ENCODE results near the gene MALRD1.

Gene MALRD1

DNA sequence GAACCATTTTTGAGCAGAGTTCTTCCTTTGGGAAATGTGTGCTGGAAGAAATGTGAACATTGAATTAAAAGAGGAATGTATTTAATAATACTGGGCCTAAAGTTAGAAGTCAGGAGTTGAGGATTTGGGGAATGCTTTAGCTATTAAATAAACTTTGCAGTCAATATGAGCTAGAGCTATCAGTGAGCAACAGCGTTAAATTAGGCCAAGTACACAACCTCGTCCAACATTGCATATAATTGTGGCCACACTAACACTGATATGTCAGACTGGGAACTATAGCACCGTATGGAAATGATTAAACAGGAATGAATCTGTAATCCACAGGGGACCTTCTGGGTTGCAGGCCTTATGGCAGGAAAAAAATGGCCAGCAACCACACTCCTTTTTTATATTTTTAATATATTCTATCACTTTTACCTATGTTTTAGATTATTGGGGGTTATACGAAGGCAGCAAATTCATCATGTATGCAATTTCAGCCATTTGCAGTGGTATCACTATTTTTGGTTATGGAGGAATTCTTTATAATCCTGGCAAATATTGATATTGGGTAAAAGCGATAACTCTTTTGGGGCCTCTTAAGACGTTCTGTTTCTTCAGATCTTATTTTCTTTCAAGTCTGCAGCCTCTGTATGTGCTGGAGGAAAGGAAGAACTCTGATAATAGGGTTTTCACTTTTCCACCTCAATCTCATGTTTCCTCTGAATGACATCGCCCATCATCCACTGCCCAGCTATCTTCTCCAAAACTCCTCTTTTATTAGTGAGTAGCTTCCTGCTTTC lies 531.4 kb downstream of the MALRD1 start:
- no peak for DNase-seq

DNA sequence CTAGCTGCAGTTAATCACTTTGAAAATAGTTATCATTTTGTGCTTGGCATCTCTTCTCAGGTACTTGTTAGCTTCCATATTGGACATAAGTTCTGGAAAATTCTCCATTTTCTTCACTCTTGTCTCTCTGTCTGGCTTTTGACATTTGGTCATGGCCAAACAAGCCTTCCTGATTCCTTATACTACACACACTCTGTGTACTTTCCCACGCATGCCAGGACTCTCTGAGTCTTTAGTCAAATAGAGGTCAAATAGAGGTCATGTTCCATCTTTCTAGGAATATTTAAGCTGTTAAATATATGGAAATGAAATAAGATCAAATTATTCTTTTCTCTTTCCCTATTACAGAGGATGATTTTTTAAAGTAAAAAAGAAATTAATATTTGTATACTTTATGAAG lies 532.1 kb downstream of the MALRD1 start:
- DNase-seq, result no peak

GRCh38 chr10:19588608-19589007 lies 540.0 kb downstream of the MALRD1 start:
- no peak for DNase-seq

GRCh38 chr10:19592276-19592675 lies 543.7 kb downstream of the MALRD1 start:
- no peak for DNase-seq

GRCh38 chr10:19595212-19595845 lies 546.7 kb downstream of the MALRD1 start:
- DNase-seq, result no peak

DNA sequence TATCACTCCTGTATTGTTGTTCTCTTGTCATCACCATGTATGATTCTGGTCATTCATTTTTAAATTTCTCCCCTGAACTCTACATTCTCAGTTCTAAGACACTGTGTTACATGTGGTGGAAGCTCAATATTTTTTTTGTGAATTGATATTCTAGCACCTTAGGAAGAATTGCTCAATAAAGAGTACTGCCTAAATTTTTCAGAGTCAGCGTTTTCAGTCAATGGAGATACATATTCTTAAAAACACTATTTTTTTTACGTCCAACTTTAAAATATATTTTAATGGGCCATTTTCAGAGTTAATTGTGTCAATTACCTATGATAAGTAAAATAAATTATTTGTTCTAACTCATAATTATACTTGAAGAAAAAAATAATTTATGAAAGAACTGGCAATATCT lies 557.2 kb downstream of the MALRD1 start:
- DNase-seq, result no peak

- no peak for DNase-seq
Observed at GRCh38 chr10:19606968-19607367, 558.4 kb downstream of the MALRD1 start.

GRCh38 chr10:19611775-19612174 lies 563.2 kb downstream of the MALRD1 start:
- DNase-seq, result no peak

DNA sequence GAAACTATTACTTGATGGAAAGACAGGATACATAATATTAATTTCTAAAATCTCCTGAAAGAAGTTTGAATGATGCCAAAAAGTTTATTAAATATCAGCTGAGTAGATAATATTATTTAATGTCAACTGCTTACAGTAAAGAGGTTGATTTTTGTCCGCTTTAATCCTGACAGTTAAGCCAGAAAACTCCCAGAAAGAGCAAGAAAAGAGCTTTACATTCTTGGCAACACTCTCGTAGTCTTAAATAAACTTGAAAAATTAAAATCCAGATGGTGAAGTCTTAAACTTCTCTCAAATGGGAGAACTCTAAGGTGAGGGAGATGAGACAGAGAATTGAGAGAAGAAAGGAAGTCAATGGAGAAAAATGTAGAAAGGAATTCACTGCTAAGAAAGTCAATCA lies 568.4 kb downstream of the MALRD1 start:
- no peak for DNase-seq

DNA sequence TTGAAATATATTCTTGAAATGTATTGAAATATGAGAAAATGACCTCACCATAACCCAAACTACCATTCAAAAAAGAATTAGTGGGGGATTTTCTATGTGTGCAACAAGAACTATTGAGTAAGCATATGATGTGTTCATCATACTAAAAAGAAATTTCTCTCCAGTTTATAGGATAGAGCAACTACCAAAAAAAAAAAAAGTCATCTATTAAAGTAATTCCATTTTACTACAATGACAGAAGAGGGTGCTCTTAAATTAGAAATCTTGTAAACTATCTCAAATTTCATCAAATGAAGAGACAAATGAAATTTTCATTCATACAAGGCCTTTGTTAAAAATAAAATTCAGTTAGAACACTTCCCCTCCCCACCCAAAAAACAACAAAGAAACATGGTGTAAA lies 572.2 kb downstream of the MALRD1 start:
- no peak for DNase-seq

GRCh38 chr10:19623321-19623720 lies 574.7 kb downstream of the MALRD1 start:
- no peak for DNase-seq

- DNase-seq, result no peak
Observed at GRCh38 chr10:19626156-19626555, 577.6 kb downstream of the MALRD1 start.

DNA sequence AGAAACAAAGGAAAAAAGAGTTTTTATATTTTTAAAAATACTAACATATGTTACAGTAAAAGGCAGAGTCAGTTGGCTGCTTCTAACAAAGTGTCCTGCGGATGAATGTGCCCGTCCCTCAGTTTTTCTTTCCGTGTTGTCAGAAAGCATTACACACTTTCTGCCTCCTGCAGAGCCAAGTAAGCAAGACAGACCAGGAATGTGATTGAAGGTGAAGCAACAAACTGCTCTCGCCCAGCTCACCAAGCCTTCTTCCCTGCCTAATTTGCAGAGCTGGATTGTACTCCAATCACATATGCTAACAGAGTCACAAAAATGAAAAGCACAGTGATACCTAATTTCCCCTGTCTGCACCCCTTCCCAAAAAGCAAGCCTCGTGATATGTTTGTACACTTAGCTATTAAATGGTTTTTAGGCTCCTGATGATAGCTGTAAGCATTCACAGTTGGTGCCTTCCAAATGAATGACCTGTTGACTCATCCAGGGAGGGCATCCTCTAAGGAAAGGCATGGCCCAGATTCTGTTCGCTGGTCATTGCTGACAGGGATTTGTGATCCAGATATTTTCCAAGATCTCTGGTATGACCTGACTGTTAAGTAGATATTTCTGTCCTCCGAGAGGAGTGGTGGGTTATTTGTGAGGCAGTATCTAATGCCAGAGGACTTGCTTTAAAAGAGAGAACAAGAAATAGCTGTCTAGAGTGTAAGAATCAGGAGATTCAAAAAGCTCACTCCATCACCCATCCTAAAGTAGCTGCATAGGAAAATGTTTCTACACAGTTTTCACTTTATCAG lies 580.4 kb downstream of the MALRD1 start:
- DNase-seq, result no peak

- DNase-seq, result no peak
Observed at GRCh38 chr10:19629567-19629966, 581.0 kb downstream of the MALRD1 start.

DNA sequence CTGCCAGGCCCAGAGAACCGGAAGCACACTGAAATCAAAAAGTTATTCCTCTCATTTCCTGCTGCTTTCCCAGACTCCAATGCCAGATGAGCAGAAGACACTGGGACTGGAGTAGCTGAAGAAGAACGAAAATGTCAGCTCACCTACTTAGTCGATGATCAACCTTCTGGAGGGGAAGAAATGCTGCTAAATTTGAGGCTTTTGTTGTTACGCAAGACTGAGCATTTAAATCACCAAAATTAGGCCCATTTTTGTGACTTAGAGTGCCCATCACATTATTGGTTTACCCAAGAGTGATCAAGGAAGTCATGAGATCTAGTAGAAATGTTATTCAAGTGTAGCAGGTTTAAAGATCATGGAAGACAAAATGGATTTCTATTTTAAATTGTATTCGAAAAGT lies 585.6 kb downstream of the MALRD1 start:
- no peak for DNase-seq

- DNase-seq, result no peak
Observed at GRCh38 chr10:19638182-19638895, 589.7 kb downstream of the MALRD1 start.

DNA sequence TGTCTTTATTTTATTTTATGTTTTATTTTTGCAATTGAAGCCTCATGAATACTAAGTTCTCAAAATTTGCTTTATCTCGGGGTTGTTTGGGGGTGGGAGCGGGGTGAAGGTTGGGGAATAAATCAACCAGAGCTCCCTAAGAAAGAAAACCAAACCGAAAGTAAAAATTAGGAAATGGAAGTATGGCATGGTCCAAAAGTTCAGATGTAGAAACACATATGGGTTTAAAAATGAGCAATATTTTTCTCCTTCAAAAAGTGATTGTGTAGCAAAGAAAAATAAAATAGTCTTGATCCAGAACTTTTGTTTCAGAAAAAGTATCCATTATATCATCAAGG lies 590.3 kb downstream of the MALRD1 start:
- DNase-seq, result no peak

GRCh38 chr10:19640566-19641263 lies 592.1 kb downstream of the MALRD1 start:
- DNase-seq, result no peak

GRCh38 chr10:19651549-19651948 lies 602.9 kb downstream of the MALRD1 start:
- DNase-seq, result no peak

DNA sequence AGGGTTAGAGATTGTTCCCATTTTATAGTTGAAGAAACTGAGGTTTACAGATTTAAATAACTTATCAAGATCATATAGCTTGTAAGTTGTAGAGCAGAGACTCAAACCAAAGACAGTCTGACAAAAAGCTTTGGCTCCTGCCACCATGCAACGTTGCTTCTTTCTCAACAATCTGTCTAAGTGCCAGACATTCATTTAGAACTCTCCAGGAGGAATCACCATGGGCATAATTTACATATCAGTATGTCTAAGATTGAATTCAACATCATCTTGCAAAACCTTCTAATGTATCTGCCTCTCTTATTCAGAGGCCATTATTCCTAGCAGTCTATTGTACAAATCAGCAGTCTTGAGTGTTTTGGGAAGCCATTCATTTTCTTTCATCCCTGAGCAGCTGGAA lies 604.1 kb downstream of the MALRD1 start:
- DNase-seq, result no peak

DNA sequence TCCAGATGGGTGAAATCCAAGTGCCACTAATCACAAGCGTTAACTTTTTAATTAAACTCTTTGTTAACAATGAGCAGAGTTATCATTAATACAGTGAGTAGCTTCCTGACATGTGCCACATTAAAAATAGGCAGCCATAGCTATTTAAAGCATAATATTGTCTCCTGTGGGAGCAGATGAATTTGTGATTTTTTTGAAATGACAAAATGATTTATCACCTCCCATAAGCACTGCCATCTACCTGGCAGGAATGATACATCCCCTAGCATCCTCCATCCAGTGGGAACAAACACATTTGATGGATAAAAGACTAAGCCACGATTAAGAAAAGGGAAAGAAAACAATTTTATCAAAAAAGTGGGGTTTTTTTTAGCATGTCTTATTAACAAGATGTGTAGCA lies 605.3 kb downstream of the MALRD1 start:
- no peak for DNase-seq

DNA sequence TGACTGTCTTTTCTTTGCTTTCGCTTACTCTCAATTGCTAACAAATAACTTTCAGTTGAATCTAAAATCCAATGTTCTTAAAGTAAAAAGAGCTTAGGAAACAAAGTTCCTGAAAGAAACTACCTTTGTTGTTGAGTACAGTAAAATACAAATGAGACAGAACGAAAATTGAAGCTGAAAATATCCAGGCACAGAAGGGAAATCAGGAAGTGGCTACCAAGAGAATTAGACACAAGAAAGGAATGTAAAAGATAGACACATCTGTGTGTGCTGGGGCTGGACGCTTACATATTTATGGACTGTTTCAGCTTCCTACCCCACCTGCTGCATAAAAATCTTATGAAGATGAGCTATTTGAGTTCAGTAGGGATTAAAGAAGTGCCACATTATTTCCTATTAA lies 606.0 kb downstream of the MALRD1 start:
- DNase-seq, result no peak

Measured in CD4-positive, alpha-beta T cell treated with Interleukin-21 for 1 hour (primary cell).